Activated B cell treated with CpG ODN at 0.5 μM for 24 hours (primary cell): ENCODE data around the gene EXOC7. TPM values are rescaled to one million over a fixed set of nuclear protein-coding genes. Genes with fewer than 3 reads are reported as not detected.

Experiments
- ATAC-seq: fragments of 200-7000 bp; cut with Tn5 transposase; one replicate; pipeline ENCODE4 v1.10.0; 2021; ENCODE audit warnings: low read depth, mild to moderate bottlenecking, moderate library complexity
- CTCF ChIA-PET: fragments of 350-600 bp; sonication (Branson Sonifier 250); formaldehyde crosslinking; loops from one replicate; lab custom pipeline; 2021; ENCODE audit warnings: antibody characterized with exemption; lab: Charles Lee
- POLR2A ChIA-PET: fragments of 350-600 bp; sonication (Branson Sonifier 250); formaldehyde crosslinking; loops from one replicate; lab custom pipeline; 2021; ENCODE audit warnings: antibody characterized with exemption; lab: Charles Lee
- DNase-seq: peaks from one replicate; pipeline ENCODE4 v3.0.0; 2022
- H3K27ac Mint-ChIP-seq: one replicate; pipeline ENCODE4 v1.8.0; 2020; ENCODE audit warnings: mixed read lengths
- H3K27me3 Mint-ChIP-seq: one replicate; pipeline ENCODE4 v1.8.0; 2021; ENCODE audit warnings: mixed read lengths
- H3K36me3 Mint-ChIP-seq: one replicate; pipeline ENCODE4 v1.8.0; 2021; ENCODE audit warnings: low read depth, mixed read lengths
- H3K4me1 Mint-ChIP-seq: one replicate; pipeline ENCODE4 v1.8.0; 2021; ENCODE audit warnings: mixed read lengths
- H3K4me3 Mint-ChIP-seq: one replicate; pipeline ENCODE4 v1.8.0; 2020; ENCODE audit warnings: mild to moderate bottlenecking, mixed read lengths
- H3K9me3 Mint-ChIP-seq: one replicate; pipeline ENCODE4 v1.8.0; 2020; ENCODE audit warnings: mixed read lengths
- CTCF ChIP-seq: fragments of 200-600 bp; IDR thresholded peaks from one replicate; pipeline ENCODE4 v1.8.0; 2022; ENCODE audit warnings: antibody characterized with exemption, mild to moderate bottlenecking
- intact Hi-C: fragments of 100-400 bp; cut with micrococcal nuclease; formaldehyde crosslinking; loops from one replicate; pipeline ENCODE4 v1.15.1; 2024
- total RNA-seq: library from RNA; stranded (reverse); gene quantifications from 2 replicates; pipeline ENCODE4 v1.2.3, GENCODE V29; 2022

The EXOC7 gene
- total RNA-seq, 1 donor from 2014 or later: 146 TPM

GRCh38 chr17:76040376-76040775 is 63.2 kb downstream of the EXOC7 start:
- no peaks in the 10 kb centered on the region for H3K27me3 Mint-ChIP-seq
- no peaks in the 10 kb centered on the region for H3K4me1 Mint-ChIP-seq
- H3K9me3 Mint-ChIP-seq: no peaks in the 10 kb centered on the region
- no peak overlapping the region for H3K4me3 Mint-ChIP-seq
- POLR2A ChIA-PET: no interaction called here
- H3K27ac Mint-ChIP-seq: no peak overlapping the region
- no peak for TF ChIP-seq CTCF
- ATAC-seq (no peak), DNase-seq (no peak)
- intact Hi-C loops: no loop called here
- CTCF ChIA-PET: no interaction called here
- peaks cover 73% of the 10 kb centered on the region for H3K36me3 Mint-ChIP-seq

- ATAC-seq: no peak
- H3K36me3 Mint-ChIP-seq: peaks cover 60% of the 10 kb centered on the region
- no peak for DNase-seq
Measured at GRCh38 chr17:76039121-76039520, 64.5 kb downstream of the EXOC7 start.

GRCh38 chr17:76038050-76038449 is 65.5 kb downstream of the EXOC7 start:
- TF ChIP-seq CTCF: no peak
- H3K9me3 Mint-ChIP-seq: no peaks in the 10 kb centered on the region
- H3K36me3 Mint-ChIP-seq: peaks cover 50% of the 10 kb centered on the region
- no peaks in the 10 kb centered on the region for H3K4me1 Mint-ChIP-seq
- ATAC-seq: no peak
- H3K4me3 Mint-ChIP-seq: no peak overlapping the region
- ChIA-PET POLR2A (no interaction called here), CTCF (no interaction called here)
- no peak overlapping the region for H3K27ac Mint-ChIP-seq
- intact Hi-C loops: no loop called here
- H3K27me3 Mint-ChIP-seq: no peaks in the 10 kb centered on the region
- no peak for DNase-seq

More at GRCh38 chr17:76039121-76039520, 64.5 kb downstream of the EXOC7 start:
- no peaks in the 10 kb centered on the region for H3K4me1 Mint-ChIP-seq
- H3K27ac Mint-ChIP-seq: no peak overlapping the region
- POLR2A ChIA-PET: no interaction called here
- no peak overlapping the region for H3K4me3 Mint-ChIP-seq
- no peaks in the 10 kb centered on the region for H3K9me3 Mint-ChIP-seq
- no peaks in the 10 kb centered on the region for H3K27me3 Mint-ChIP-seq
- TF ChIP-seq CTCF: no peak
- intact Hi-C loops: no loop called here
- CTCF ChIA-PET: no interaction called here

GRCh38 chr17:76036497-76037261 is 66.9 kb downstream of the EXOC7 start:
- ATAC-seq: no peak
- no peak for DNase-seq
- ChIA-PET POLR2A (interaction anchor here (0.6 kb wide), 1 partner anchor 27 kb away, joined by 4 read pairs; no protein-coding TSS in a partner anchor), CTCF (no interaction called here)
- Mint-ChIP-seq H3K27me3 (no peaks in the 10 kb centered on the region), H3K4me1 (no peaks in the 10 kb centered on the region), H3K36me3 (peaks cover 39% of the 10 kb centered on the region), H3K9me3 (no peaks in the 10 kb centered on the region), H3K27ac (no peak overlapping the region), H3K4me3 (no peak overlapping the region)
- TF ChIP-seq CTCF: no peak
- intact Hi-C loops: no loop called here

GRCh38 chr17:76034428-76035350 is 68.9 kb downstream of the EXOC7 start:
- POLR2A ChIA-PET: no interaction called here
- H3K27ac Mint-ChIP-seq: no peak overlapping the region

More at GRCh38 chr17:76034428-76035350, 68.9 kb downstream of the EXOC7 start:
- TF ChIP-seq CTCF: no peak
- CTCF ChIA-PET: no interaction called here
- intact Hi-C loops: no loop called here
- ATAC-seq: no peak
- peaks cover 21% of the 10 kb centered on the region for H3K36me3 Mint-ChIP-seq
- peaks cover 3% of the 10 kb centered on the region for H3K4me1 Mint-ChIP-seq
- no peak overlapping the region for H3K4me3 Mint-ChIP-seq
- no peaks in the 10 kb centered on the region for H3K9me3 Mint-ChIP-seq
- DNase-seq: no peak
- H3K27me3 Mint-ChIP-seq: no peaks in the 10 kb centered on the region
